Loucy (cell line): ENCODE measurements around the gene FSIP1.

Experiments used
- H2AFZ ChIP-seq: fragments of 200-600 bp; sonication (generic); 2 replicates; pipeline ENCODE4 v1.6.0; 2016; ENCODE audit warnings: antibody characterized with exemption, mild to moderate bottlenecking, low read length, moderate library complexity
- H3F3A ChIP-seq: fragments of 200-600 bp; 2 replicates; pipeline ENCODE4 v1.6.0; 2016; ENCODE audit warnings: antibody characterized with exemption, low read depth, mild to moderate bottlenecking
- H3K27me3 ChIP-seq: fragments of 200-600 bp; sonication (generic); 2 replicates; pipeline ENCODE4 v1.6.1; 2014; ENCODE audit warnings: low read length, mild to moderate bottlenecking; ENCODE audit not compliant: insufficient read depth, poor library complexity, severe bottlenecking
- H3K36me3 ChIP-seq: fragments of 200-600 bp; sonication (generic); 2 replicates; pipeline ENCODE4 v1.6.1; 2016; ENCODE audit warnings: low read length; ENCODE audit not compliant: insufficient read depth
- H3K4me1 ChIP-seq: fragments of 200-600 bp; sonication (generic); 2 replicates; pipeline ENCODE4 v1.5.1; 2014; ENCODE audit warnings: low read length, mild to moderate bottlenecking; ENCODE audit not compliant: insufficient read depth, poor library complexity, severe bottlenecking
- H3K4me2 ChIP-seq: fragments of 200-600 bp; sonication (generic); 2 replicates; pipeline ENCODE4 v1.6.0; 2014; ENCODE audit warnings: antibody characterized with exemption, low read length, low read depth, mild to moderate bottlenecking; ENCODE audit not compliant: poor library complexity, severe bottlenecking
- H3K4me3 ChIP-seq: fragments of 200-600 bp; sonication (generic); 2 replicates; pipeline ENCODE4 v1.5.1; 2014; ENCODE audit warnings: low read length, mild to moderate bottlenecking, mixed read lengths; ENCODE audit not compliant: poor library complexity, severe bottlenecking
- H3K79me2 ChIP-seq: fragments of 200-600 bp; sonication (generic); 2 replicates; pipeline ENCODE4 v1.6.1; 2014; ENCODE audit warnings: low read length; ENCODE audit not compliant: insufficient read depth
- H3K9ac ChIP-seq: fragments of 200-600 bp; sonication (generic); 2 replicates; pipeline ENCODE4 v1.6.0; 2014; ENCODE audit warnings: mild to moderate bottlenecking, low read depth, low read length, moderate library complexity; ENCODE audit not compliant: poor library complexity, severe bottlenecking
- H3K9me2 ChIP-seq: fragments of 200-600 bp; sonication (generic); replicated peaks from 2 replicates; pipeline ENCODE4 v1.6.1; 2016; ENCODE audit warnings: low read depth, low read length, mixed read lengths
- H3K9me3 ChIP-seq: fragments of 200-600 bp; sonication (generic); 2 replicates; pipeline ENCODE4 v1.6.1; 2014; ENCODE audit warnings: mild to moderate bottlenecking, antibody characterized with exemption, low read length, low read depth; ENCODE audit not compliant: insufficient read depth
- H4K20me1 ChIP-seq: fragments of 200-600 bp; sonication (generic); 2 replicates; pipeline ENCODE4 v1.6.0; 2014; ENCODE audit warnings: antibody characterized with exemption, low read length, mild to moderate bottlenecking; ENCODE audit not compliant: insufficient read depth, poor library complexity, severe bottlenecking
- EZH2phosphoT487 ChIP-seq: fragments of 200-600 bp; IDR thresholded peaks from 2 replicates; pipeline ENCODE4 v1.6.1; 2018; ENCODE audit warnings: antibody characterized with exemption, mild to moderate bottlenecking, moderate library complexity, borderline replicate concordance
- TF ChIP-seq, protein P1 (sequence below): fragments of 200-600 bp; sonication (generic); conservative IDR thresholded peaks from 2 replicates; pipeline ENCODE4 v1.5.1; 2014; ENCODE audit warnings: mild to moderate bottlenecking, antibody characterized with exemption, low read length

FSIP1 gene

GRCh38 chr15:39640665-39641064, 142.0 kb downstream of the FSIP1 start:
- H3K4me1 ChIP-seq = no peaks in the 10 kb centered on the region
- H2AFZ ChIP-seq = no peak overlapping the region
- TF ChIP-seq, protein P1, sequence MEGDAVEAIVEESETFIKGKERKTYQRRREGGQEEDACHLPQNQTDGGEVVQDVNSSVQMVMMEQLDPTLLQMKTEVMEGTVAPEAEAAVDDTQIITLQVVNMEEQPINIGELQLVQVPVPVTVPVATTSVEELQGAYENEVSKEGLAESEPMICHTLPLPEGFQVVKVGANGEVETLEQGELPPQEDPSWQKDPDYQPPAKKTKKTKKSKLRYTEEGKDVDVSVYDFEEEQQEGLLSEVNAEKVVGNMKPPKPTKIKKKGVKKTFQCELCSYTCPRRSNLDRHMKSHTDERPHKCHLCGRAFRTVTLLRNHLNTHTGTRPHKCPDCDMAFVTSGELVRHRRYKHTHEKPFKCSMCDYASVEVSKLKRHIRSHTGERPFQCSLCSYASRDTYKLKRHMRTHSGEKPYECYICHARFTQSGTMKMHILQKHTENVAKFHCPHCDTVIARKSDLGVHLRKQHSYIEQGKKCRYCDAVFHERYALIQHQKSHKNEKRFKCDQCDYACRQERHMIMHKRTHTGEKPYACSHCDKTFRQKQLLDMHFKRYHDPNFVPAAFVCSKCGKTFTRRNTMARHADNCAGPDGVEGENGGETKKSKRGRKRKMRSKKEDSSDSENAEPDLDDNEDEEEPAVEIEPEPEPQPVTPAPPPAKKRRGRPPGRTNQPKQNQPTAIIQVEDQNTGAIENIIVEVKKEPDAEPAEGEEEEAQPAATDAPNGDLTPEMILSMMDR = no peak
- no peak for TF ChIP-seq EZH2phosphoT487
- H3K9me3 ChIP-seq = no peaks in the 10 kb centered on the region
- no peaks in the 10 kb centered on the region for H3K27me3 ChIP-seq
- no peaks in the 10 kb centered on the region for H4K20me1 ChIP-seq
- no peaks in the 10 kb centered on the region for H3K36me3 ChIP-seq
- no peak overlapping the region for H3K4me2 ChIP-seq
- no peaks in the 10 kb centered on the region for H3F3A ChIP-seq
- H3K9me2 ChIP-seq = no peaks in the 10 kb centered on the region
- no peaks in the 10 kb centered on the region for H3K79me2 ChIP-seq
- no peak overlapping the region for H3K4me3 ChIP-seq
- H3K9ac ChIP-seq = no peak overlapping the region

DNA sequence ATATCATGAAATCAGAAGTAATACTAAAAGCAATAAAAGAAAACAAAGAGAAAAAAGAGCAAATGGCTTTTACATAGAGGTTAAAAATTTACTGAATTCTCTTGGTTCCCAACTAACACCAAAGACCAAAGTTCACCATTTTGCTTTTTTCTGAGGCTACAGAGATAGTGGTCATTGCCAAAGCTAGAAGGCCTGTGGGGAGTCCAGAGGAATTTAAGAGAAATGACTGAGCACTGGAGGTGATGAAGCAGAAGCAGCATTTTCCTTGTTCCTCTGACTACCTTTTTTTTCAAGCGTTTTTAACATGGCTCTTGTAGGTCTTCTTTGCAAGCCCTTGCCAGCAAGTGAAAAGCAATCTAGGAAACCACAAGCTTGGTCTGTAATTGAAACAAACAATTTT, 143.6 kb downstream of the FSIP1 start:
- H3K4me2 ChIP-seq = no peak overlapping the region
- TF ChIP-seq, protein P1 = no peak
- TF ChIP-seq EZH2phosphoT487 = no peak

GRCh38 chr15:39638041-39638440, 144.6 kb downstream of the FSIP1 start:
- Histone ChIP-seq H3K27me3 (no peaks in the 10 kb centered on the region), H3K9me3 (no peaks in the 10 kb centered on the region), H3K4me2 (no peak overlapping the region), H2AFZ (no peak overlapping the region), H3K9ac (no peak overlapping the region), H4K20me1 (no peaks in the 10 kb centered on the region), H3K4me3 (no peak overlapping the region), H3K9me2 (no peaks in the 10 kb centered on the region), H3F3A (no peaks in the 10 kb centered on the region), H3K79me2 (no peaks in the 10 kb centered on the region), H3K36me3 (no peaks in the 10 kb centered on the region), H3K4me1 (no peaks in the 10 kb centered on the region)
- TF ChIP-seq, protein P1 = no peak
- TF ChIP-seq EZH2phosphoT487 = no peak

More for the DNA sequence above, 143.6 kb downstream of the FSIP1 start:
- Histone ChIP-seq H3K27me3 (no peaks in the 10 kb centered on the region), H3K79me2 (no peaks in the 10 kb centered on the region), H3K9ac (no peak overlapping the region), H3K36me3 (no peaks in the 10 kb centered on the region), H3K9me3 (no peaks in the 10 kb centered on the region), H3K9me2 (no peaks in the 10 kb centered on the region), H2AFZ (peak overlapping the region; percentile 35; the same call in 1 of the 2 replicates), H4K20me1 (no peaks in the 10 kb centered on the region), H3F3A (no peaks in the 10 kb centered on the region), H3K4me1 (no peaks in the 10 kb centered on the region), H3K4me3 (no peak overlapping the region)
